Adrenal gland (tissue), 12 donors: Measurements from ENCODE around the gene MRGPRG. TPM values are rescaled to one million over a fixed set of nuclear protein-coding genes. Genes with fewer than 3 reads are reported as not detected.
A peak's percentile ranks its signal among the peaks of the same experiment; 100 is the strongest.

Experiments used
- DNase-seq, 7 donors: peaks; one replicate each; pipeline ENCODE4 v3.0.0-alpha.2; 2019 to 2020
- H3K27ac ChIP-seq, 5 donors: fragments of 200-600 bp; sonication (generic) in 4 of 5; 1 replicate in 3 of 5; 2 replicates in 2 of 5; pipeline versions ENCODE4 v1.5.1 to v1.8.0; 2016 to 2020; ENCODE audit warnings: mild to moderate bottlenecking in 1 of 5
- H3K27me3 ChIP-seq: fragments of 200-600 bp; 2 replicates; pipeline ENCODE4 v1.8.0; 2021
- H3K36me3 ChIP-seq, 2 donors: fragments of 200-600 bp; replicated peaks in 1 of 2; 1 replicate in 1 of 2; 2 replicates in 1 of 2; pipeline versions ENCODE4 v1.5.1 to v1.8.0; 2018 to 2022
- H3K4me1 ChIP-seq, 2 donors: fragments of 200-600 bp; replicated peaks in 1 of 2; 1 replicate in 1 of 2; 2 replicates in 1 of 2; pipeline versions ENCODE4 v1.5.1 to v1.8.0; 2018 to 2021
- H3K4me3 ChIP-seq, 4 donors: fragments of 200-600 bp; sonication (generic) in 3 of 4; one replicate each; pipeline ENCODE4 v1.5.1; 2016 to 2018
- H3K9me3 ChIP-seq, 3 donors: fragments of 200-600 bp; sonication (generic) in 1 of 3; replicated peaks in 1 of 3; 1 replicate in 2 of 3; 2 replicates in 1 of 3; pipeline versions ENCODE4 v1.5.1 to v1.8.0; 2016 to 2021
- POLR2A ChIP-seq, 2 donors: fragments of 450-650 bp; IDR thresholded peaks; one replicate each; pipeline ENCODE4 v1.6.1; 2017; ENCODE audit warnings: antibody characterized with exemption in 2 of 2, mild to moderate bottlenecking in 2 of 2, moderate library complexity in 1 of 2
- WGBS, 4 donors: extraction: QIAGEN DNeasy Blood & Tissue Kit in 2 of 4; methylation state at CpG; one replicate each; pipeline versions ENCODE4 v1.1.5 to v1.1.7; 2013 to 2017; 5-methylcytosine and 5-hydroxymethylcytosine counted together
- intact Hi-C, 2 donors: fragments of 100-400 bp; cut with DNase I; formaldehyde crosslinking; loops; one replicate each; pipeline versions ENCODE4 v1.14.1 to v1.15.0; 2022 to 2023
- polyA plus RNA-seq, 3 donors: library from polyadenylated mRNA; stranded (reverse); fragments of 200-250 nt in 2 of 3; fragments of 350-450 nt in 1 of 3; fragmentation: Illumina TruSeq in 1 of 3; extraction: RNeasy Lipid Tissue Mini Kit (QIAGEN cat#74804) in 1 of 3; gene quantifications; one replicate each; pipeline ENCODE4 v1.2.3, GENCODE V29; 2013 to 2014
- total RNA-seq, 9 donors: library from RNA; depleted of rRNA in 4 of 9; stranded (reverse); fragments of >200 nt in 4 of 9; fragments of 120-200 nt in 1 of 9; fragmentation: NEBNext Ultra II Directional in 1 of 9; extraction: Animal tissue kit (Norgen Biotek cat#: 25700) in 1 of 9; gene quantifications; one replicate each; pipeline versions ENCODE4 v1.1.0 to v1.2.4, GENCODE V29; 2013 to 2023
- TF ChIP-seq, protein P1 (sequence below), 6 experiments: fragments of 450-650 bp in 4 of 6; fragments of 200-600 bp in 2 of 6; sonication (generic) in 1 of 6; IDR thresholded peaks; 1 replicate in 5 of 6; 2 replicates in 1 of 6; pipeline versions ENCODE4 v1.5.1 to v1.8.0; 2016 to 2021; ENCODE audit warnings: antibody characterized with exemption in 6 of 6, mild to moderate bottlenecking in 2 of 6, moderate library complexity in 1 of 6
- donor health status: healthy with polysubstance abuse.
- donor health status: Bipolar disorder and iron deficiency.
- donor health status: DM: yes; HTN: yes; CAD: no.
- donor health status: DM: no; HTN: no; CAD: no.
- donor health status: DM: no; HTN: no; CAD: no.
- donor health status: DM: yes; HTN: yes; CAD: no.

MRGPRG gene
- total and polyA plus RNA-seq, 12 donors, result not detected

GRCh38 chr11:3232956-3233355, 14.3 kb upstream of the MRGPRG start:
- H3K4me1 ChIP-seq, result no peaks in the 10 kb centered on the region
- peaks cover 7% of the 10 kb centered on the region for H3K27me3 ChIP-seq
- WGBS, 4 donors, result 77 to 87% (median 82%) methylated on average over 15 to 21 of the region's 21 CpGs
- no peaks in the 10 kb centered on the region for H3K36me3 ChIP-seq
- intact Hi-C loops, result no loop called here
- TF ChIP-seq, protein P1, sequence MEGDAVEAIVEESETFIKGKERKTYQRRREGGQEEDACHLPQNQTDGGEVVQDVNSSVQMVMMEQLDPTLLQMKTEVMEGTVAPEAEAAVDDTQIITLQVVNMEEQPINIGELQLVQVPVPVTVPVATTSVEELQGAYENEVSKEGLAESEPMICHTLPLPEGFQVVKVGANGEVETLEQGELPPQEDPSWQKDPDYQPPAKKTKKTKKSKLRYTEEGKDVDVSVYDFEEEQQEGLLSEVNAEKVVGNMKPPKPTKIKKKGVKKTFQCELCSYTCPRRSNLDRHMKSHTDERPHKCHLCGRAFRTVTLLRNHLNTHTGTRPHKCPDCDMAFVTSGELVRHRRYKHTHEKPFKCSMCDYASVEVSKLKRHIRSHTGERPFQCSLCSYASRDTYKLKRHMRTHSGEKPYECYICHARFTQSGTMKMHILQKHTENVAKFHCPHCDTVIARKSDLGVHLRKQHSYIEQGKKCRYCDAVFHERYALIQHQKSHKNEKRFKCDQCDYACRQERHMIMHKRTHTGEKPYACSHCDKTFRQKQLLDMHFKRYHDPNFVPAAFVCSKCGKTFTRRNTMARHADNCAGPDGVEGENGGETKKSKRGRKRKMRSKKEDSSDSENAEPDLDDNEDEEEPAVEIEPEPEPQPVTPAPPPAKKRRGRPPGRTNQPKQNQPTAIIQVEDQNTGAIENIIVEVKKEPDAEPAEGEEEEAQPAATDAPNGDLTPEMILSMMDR (IDR thresholded peaks at IDR 0.05), result no peak
- TF ChIP-seq POLR2A (IDR thresholded peaks at IDR 0.05), result no peak
- H3K4me3 ChIP-seq, result no peak overlapping the region
- no peaks in the 10 kb centered on the region for H3K9me3 ChIP-seq
- H3K27ac ChIP-seq, result no peak overlapping the region
- DNase-seq, result no peak

GRCh38 chr11:3231851-3232744, 13.5 kb upstream of the MRGPRG start, which contains the start of gene MRGPRE:
TSS of gene MRGPRE (minus strand) at chr11:3232417. CDS start at chr11:3228799, 3,618 bp downstream.
- peak in 2 of 7 donors; percentile 26 to 30 for DNase-seq
- Histone ChIP-seq H3K4me3 (no peak within 1 kb of the TSS), H3K9me3 (no peaks in the 10 kb centered on the region), H3K4me1 (no peaks in the 10 kb centered on the region), H3K36me3 (no peaks in the 10 kb centered on the region), H3K27me3 (peaks cover 7% of the 10 kb centered on the region), H3K27ac (no peak within 1 kb of the TSS)
- TF ChIP-seq, protein P1 (IDR thresholded peaks at IDR 0.05), result no peak
- 50 to 60% (median 58%) methylated on average over 10 to 39 of the region's 39 CpGs for WGBS, 4 donors
- intact Hi-C loops, result no loop called here

GRCh38 chr11:3231550-3231850, 12.9 kb upstream of the MRGPRG start:
- Histone ChIP-seq H3K9me3 (no peaks in the 10 kb centered on the region), H3K4me1 (no peaks in the 10 kb centered on the region), H3K36me3 (no peaks in the 10 kb centered on the region), H3K4me3 (no peak overlapping the region), H3K27ac (no peak overlapping the region), H3K27me3 (peaks cover 7% of the 10 kb centered on the region)
- TF ChIP-seq, protein P1 (IDR thresholded peaks at IDR 0.05), result no peak
- no peak for TF ChIP-seq POLR2A (IDR thresholded peaks at IDR 0.05)
- 58 to 78% (median 69%) methylated on average over 6 of the region's 6 CpGs for WGBS, 4 donors
- no peak for DNase-seq
- intact Hi-C loops, result no loop called here

DNA sequence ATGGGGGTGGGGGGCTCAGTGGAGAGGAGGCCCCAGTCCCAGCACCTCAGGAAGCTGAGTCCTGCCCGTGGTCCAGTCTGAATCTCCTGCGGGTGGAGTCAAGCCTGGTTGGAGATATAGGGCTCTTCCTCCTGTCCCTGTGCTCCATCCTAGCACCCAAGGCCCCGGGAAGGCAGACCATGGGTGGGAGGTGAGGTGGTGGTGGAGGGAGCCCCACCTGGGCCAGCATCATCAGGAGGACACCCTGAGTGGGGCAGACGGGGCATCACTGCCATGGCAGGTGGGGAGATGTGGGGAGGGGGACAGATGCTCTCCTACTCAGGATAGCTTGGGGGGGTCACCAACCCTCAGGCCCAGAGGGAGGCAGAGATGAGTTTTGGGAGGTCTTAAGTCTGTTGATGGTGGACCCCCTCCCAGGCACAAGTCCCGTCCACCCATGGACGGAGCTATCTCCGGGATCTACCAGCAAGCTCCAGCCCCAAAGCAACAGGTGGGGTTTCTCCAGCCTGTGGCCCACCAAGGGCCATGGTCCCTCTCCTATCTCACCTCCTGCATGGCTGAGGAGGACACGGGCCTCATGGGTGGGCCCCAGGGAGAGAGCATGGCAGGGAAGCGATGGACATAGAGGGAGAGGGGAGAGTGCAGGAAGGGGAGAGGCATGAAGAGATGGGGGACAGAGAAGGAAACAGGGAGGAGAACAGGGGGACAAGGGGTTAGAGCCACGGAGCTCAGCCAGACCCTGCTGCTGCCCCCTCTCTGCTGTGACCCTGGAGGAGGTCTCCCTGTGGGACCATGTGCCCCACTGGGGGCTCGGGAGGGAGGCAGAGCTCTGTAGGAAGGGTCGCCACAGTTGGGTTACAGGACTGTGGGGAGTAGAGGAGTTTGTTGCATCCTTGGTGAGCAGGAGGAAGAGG, 12.3 kb upstream of the MRGPRG start:
- no peak overlapping the region for H3K4me3 ChIP-seq
- 72 to 80% (median 79%) methylated on average over 7 to 12 of the region's 12 CpGs for WGBS, 4 donors
- H3K27ac ChIP-seq, result no peak overlapping the region
- no peaks in the 10 kb centered on the region for H3K4me1 ChIP-seq
- DNase-seq, result no peak
- no peak for TF ChIP-seq POLR2A (IDR thresholded peaks at IDR 0.05)
- TF ChIP-seq, protein P1 (IDR thresholded peaks at IDR 0.05), result no peak
- no peaks in the 10 kb centered on the region for H3K9me3 ChIP-seq
- peaks cover 7% of the 10 kb centered on the region for H3K27me3 ChIP-seq
- intact Hi-C loops, result no loop called here
- H3K36me3 ChIP-seq, result no peaks in the 10 kb centered on the region
